HUES64 (cell line): ENCODE data around the gene ARL5C.

Source experiments
- H3K27ac ChIP-seq: 2 replicates; pipeline ENCODE4 v1.7.0; 2013; ENCODE audit warnings: low read depth, low read length, inconsistent platforms
- H3K27me3 ChIP-seq: 2 replicates; pipeline ENCODE4 v1.6.1; 2013; ENCODE audit warnings: mild to moderate bottlenecking, low read length; ENCODE audit not compliant: insufficient read depth
- H3K36me3 ChIP-seq: 2 replicates; pipeline ENCODE4 v1.6.1; 2013; ENCODE audit warnings: mild to moderate bottlenecking, low read length; ENCODE audit not compliant: insufficient read depth
- H3K4me1 ChIP-seq: 2 replicates; pipeline ENCODE4 v1.6.1; 2013; ENCODE audit warnings: mild to moderate bottlenecking, low read length, moderate library complexity; ENCODE audit not compliant: insufficient read depth
- H3K4me3 ChIP-seq: 2 replicates; pipeline ENCODE4 v1.5.1; 2013; ENCODE audit warnings: mild to moderate bottlenecking, low read length, moderate library complexity
- H3K9ac ChIP-seq: 2 replicates; pipeline ENCODE4 v1.6.1; 2013; ENCODE audit warnings: mild to moderate bottlenecking, low read depth, low read length
- H3K9me3 ChIP-seq: 2 replicates; pipeline ENCODE4 v1.6.1; 2013; ENCODE audit warnings: low read depth, low read length; ENCODE audit not compliant: insufficient read depth
- WGBS: fragments of 150-250, 120-280 bp; methylation state at CpG from one replicate; pipeline ENCODE4 v1.1.7; 2013; ENCODE audit warnings: missing lambda C conversion rate; 5-methylcytosine and 5-hydroxymethylcytosine counted together

The ARL5C gene

GRCh38 chr17:39166437-39167335 is 725 bp upstream of the ARL5C start:
- no peak overlapping the region for H3K9ac ChIP-seq
- no peaks in the 10 kb centered on the region for H3K36me3 ChIP-seq
- no peaks in the 10 kb centered on the region for H3K9me3 ChIP-seq
- 63% methylated on average over 7 of the region's 7 CpGs for WGBS
- no peak overlapping the region for H3K27ac ChIP-seq
- H3K27me3 ChIP-seq: peaks cover 35% of the 10 kb centered on the region
- peaks cover 12% of the 10 kb centered on the region; the same call in 1 of the 2 replicates for H3K4me1 ChIP-seq
- H3K4me3 ChIP-seq: no peak overlapping the region; the same call in 1 of the 2 replicates

- Histone ChIP-seq H3K9me3 (no peaks in the 10 kb centered on the region), H3K27ac (no peak overlapping the region), H3K4me1 (peaks cover 12% of the 10 kb centered on the region; the same call in 1 of the 2 replicates), H3K27me3 (peaks cover 35% of the 10 kb centered on the region), H3K9ac (0 out of 2 replicates have a peak overlapping the region, but pooled peaks have one; percentile 34), H3K4me3 (peak overlapping the region; percentile 73), H3K36me3 (no peaks in the 10 kb centered on the region)
- 17% methylated on average over 51 of the region's 51 CpGs for WGBS
Observed at GRCh38 chr17:39165178-39165840, 652 bp downstream of the ARL5C start.

- under 1% methylated on average over 15 of the region's 15 CpGs for WGBS
- Histone ChIP-seq H3K9ac (peak overlapping the region; percentile 34; the same call in 1 of the 2 replicates), H3K27ac (no peak overlapping the region), H3K4me1 (peaks cover 12% of the 10 kb centered on the region; the same call in 1 of the 2 replicates), H3K4me3 (peak overlapping the region; percentile 73), H3K27me3 (peaks cover 35% of the 10 kb centered on the region), H3K36me3 (no peaks in the 10 kb centered on the region), H3K9me3 (no peaks in the 10 kb centered on the region)
Observed at GRCh38 chr17:39164675-39165143, 1.3 kb downstream of the ARL5C start.

- H3K9ac ChIP-seq: no peak overlapping the region
- WGBS: 97% methylated on average over 2 of the region's 2 CpGs
- H3K4me3 ChIP-seq: no peak overlapping the region
- H3K9me3 ChIP-seq: no peaks in the 10 kb centered on the region
- no peaks in the 10 kb centered on the region for H3K36me3 ChIP-seq
- peaks cover 6% of the 10 kb centered on the region; the same call in 1 of the 2 replicates for H3K4me1 ChIP-seq
- peaks cover 27% of the 10 kb centered on the region for H3K27me3 ChIP-seq
- no peak overlapping the region for H3K27ac ChIP-seq
Observed at GRCh38 chr17:39161962-39162361, 4.0 kb downstream of the ARL5C start.

GRCh38 chr17:39158623-39159022 is 7.3 kb downstream of the ARL5C start:
- no peaks in the 10 kb centered on the region for H3K9me3 ChIP-seq
- H3K4me3 ChIP-seq: no peak overlapping the region
- H3K27me3 ChIP-seq: no peaks in the 10 kb centered on the region
- H3K9ac ChIP-seq: no peak overlapping the region
- no peaks in the 10 kb centered on the region for H3K36me3 ChIP-seq
- H3K27ac ChIP-seq: no peak overlapping the region
- WGBS: 94% methylated on average over 2 of the region's 2 CpGs
- H3K4me1 ChIP-seq: no peaks in the 10 kb centered on the region

GRCh38 chr17:39156491-39156890 is 9.5 kb downstream of the ARL5C start:
- Histone ChIP-seq H3K27ac (no peak overlapping the region), H3K27me3 (peaks cover 13% of the 10 kb centered on the region), H3K36me3 (no peaks in the 10 kb centered on the region), H3K4me3 (no peak overlapping the region), H3K9ac (no peak overlapping the region), H3K9me3 (no peaks in the 10 kb centered on the region), H3K4me1 (no peaks in the 10 kb centered on the region)
- 82% methylated on average over 6 of the region's 7 CpGs for WGBS

GRCh38 chr17:39155654-39156053 is 10.3 kb downstream of the ARL5C start:
- Histone ChIP-seq H3K9me3 (no peaks in the 10 kb centered on the region), H3K27me3 (peaks cover 20% of the 10 kb centered on the region), H3K27ac (no peak overlapping the region), H3K4me1 (0 out of 2 replicates have a peak, but pooled peaks cover 3% of the 10 kb centered on the region), H3K36me3 (no peaks in the 10 kb centered on the region), H3K4me3 (no peak overlapping the region), H3K9ac (no peak overlapping the region)
- 49% methylated on average over 2 of the region's 2 CpGs for WGBS

- 3% methylated on average over 8 of the region's 16 CpGs for WGBS
- no peaks in the 10 kb centered on the region for H3K9me3 ChIP-seq
Observed at GRCh38 chr17:39153599-39154051, 12.3 kb downstream of the ARL5C start.

GRCh38 chr17:39151943-39152818 is 13.8 kb downstream of the ARL5C start:
- Histone ChIP-seq H3K27ac (no peak overlapping the region), H3K9me3 (no peaks in the 10 kb centered on the region), H3K36me3 (no peaks in the 10 kb centered on the region), H3K27me3 (peaks cover 39% of the 10 kb centered on the region), H3K4me1 (0 out of 2 replicates have a peak, but pooled peaks cover 3% of the 10 kb centered on the region), H3K4me3 (peak overlapping the region; percentile 88), H3K9ac (no peak overlapping the region)
- 9% methylated on average over 21 of the region's 25 CpGs for WGBS

More at GRCh38 chr17:39153599-39154051, 12.3 kb downstream of the ARL5C start:
- Histone ChIP-seq H3K4me1 (0 out of 2 replicates have a peak, but pooled peaks cover 3% of the 10 kb centered on the region), H3K36me3 (no peaks in the 10 kb centered on the region), H3K27me3 (peaks cover 39% of the 10 kb centered on the region), H3K27ac (peak overlapping the region; percentile 39; the same call in 1 of the 2 replicates), H3K4me3 (peak overlapping the region; percentile 88), H3K9ac (peak overlapping the region; percentile 71)

GRCh38 chr17:39151150-39151942 is 14.6 kb downstream of the ARL5C start, which contains the start of gene PLXDC1:
Gene PLXDC1 (minus strand): TSS chr17:39151637. CDS start chr17:39151437, 200 bp downstream.
- H3K27me3 ChIP-seq: peaks cover 39% of the 10 kb centered on the region
- no peaks in the 10 kb centered on the region for H3K36me3 ChIP-seq
- 1% methylated on average over 44 of the region's 68 CpGs for WGBS
- H3K9me3 ChIP-seq: no peaks in the 10 kb centered on the region
- no peak within 1 kb of the TSS for H3K9ac ChIP-seq
- H3K4me1 ChIP-seq: 0 out of 2 replicates have a peak, but pooled peaks cover 3% of the 10 kb centered on the region
- H3K4me3 ChIP-seq: peak within 1 kb of the TSS; percentile 88
- H3K27ac ChIP-seq: no peak within 1 kb of the TSS
